Neural crest cell (in vitro differentiated cells): ENCODE measurements around the gene SYNDIG1L. TPM values are rescaled to one million over a fixed set of nuclear protein-coding genes. Genes with fewer than 3 reads are reported as not detected.
"Not testable (repeated sequence)": the region's sequence is repeated elsewhere in the genome, so short reads cannot be mapped to it uniquely, and the experiment has no call there.

Source experiments
- DNase-seq: peaks from one replicate; pipeline ENCODE4 v3.0.0; 2021; ENCODE audit warnings: low read depth, mixed read lengths, low spot score
- H3K27ac Mint-ChIP-seq: one replicate; pipeline ENCODE4 v1.8.0; 2021; ENCODE audit warnings: mild to moderate bottlenecking, mixed read lengths; ENCODE audit not compliant: unreplicated experiment
- H3K27me3 Mint-ChIP-seq: 2 replicates; pipeline ENCODE4 v1.8.0; 2021; ENCODE audit warnings: low read depth, mild to moderate bottlenecking, mixed read lengths
- H3K36me3 Mint-ChIP-seq: 2 replicates; pipeline ENCODE4 v1.8.0; 2021; ENCODE audit warnings: low read depth, mild to moderate bottlenecking, mixed read lengths
- H3K4me1 Mint-ChIP-seq: 2 replicates; pipeline ENCODE4 v1.8.0; 2021; ENCODE audit warnings: mixed read lengths
- H3K4me3 Mint-ChIP-seq: one replicate; pipeline ENCODE4 v1.8.0; 2021; ENCODE audit warnings: mild to moderate bottlenecking, mixed read lengths
- H3K9me3 Mint-ChIP-seq: 2 replicates; pipeline ENCODE4 v1.8.0; 2021; ENCODE audit warnings: mixed read lengths
- CTCF ChIP-seq: fragments of 200-600 bp; sonication (generic); conservative IDR thresholded peaks from 2 replicates; pipeline ENCODE4 v1.5.0; 2021; ENCODE audit warnings: antibody characterized with exemption, mild to moderate bottlenecking
- total RNA-seq: library from RNA; stranded (reverse); gene quantifications from 2 replicates; pipeline ENCODE4 v1.2.1, GENCODE V29; 2021

The SYNDIG1L gene
- total RNA-seq, 1 donor from 2014 or later: not detected

- Mint-ChIP-seq H3K9me3 (no peaks in the 10 kb centered on the region), H3K27ac (peak overlapping the region; percentile 8), H3K36me3 (no peaks in the 10 kb centered on the region), H3K4me3 (no peak overlapping the region), H3K27me3 (peaks cover 19% of the 10 kb centered on the region), H3K4me1 (peaks cover 27% of the 10 kb centered on the region)
- no peak for DNase-seq
- TF ChIP-seq CTCF: no peak
Observed at GRCh38 chr14:74400031-74400685, 25.9 kb downstream of the SYNDIG1L start.

GRCh38 chr14:74395094-74395493 is 30.9 kb downstream of the SYNDIG1L start:
- Mint-ChIP-seq H3K4me1 (peaks cover 7% of the 10 kb centered on the region), H3K36me3 (no peaks in the 10 kb centered on the region), H3K9me3 (no peaks in the 10 kb centered on the region), H3K27me3 (peaks cover 16% of the 10 kb centered on the region), H3K27ac (peak overlapping the region; percentile 15), H3K4me3 (no peak overlapping the region)
- DNase-seq: no peak
- TF ChIP-seq CTCF: no peak

- Mint-ChIP-seq H3K27me3 (peaks cover 14% of the 10 kb centered on the region), H3K9me3 (no peaks in the 10 kb centered on the region), H3K36me3 (no peaks in the 10 kb centered on the region), H3K27ac (no peak overlapping the region), H3K4me3 (no peak overlapping the region), H3K4me1 (peaks cover 9% of the 10 kb centered on the region)
- no peak for DNase-seq
- no peak for TF ChIP-seq CTCF
Observed at GRCh38 chr14:74394549-74394948, 31.5 kb downstream of the SYNDIG1L start.

GRCh38 chr14:74392616-74393570 is 33.1 kb downstream of the SYNDIG1L start:
- H3K4me1 Mint-ChIP-seq: peaks cover 12% of the 10 kb centered on the region
- no peak for DNase-seq
- H3K27me3 Mint-ChIP-seq: peaks cover 10% of the 10 kb centered on the region
- no peak for TF ChIP-seq CTCF
- H3K36me3 Mint-ChIP-seq: no peaks in the 10 kb centered on the region
- no peaks in the 10 kb centered on the region for H3K9me3 Mint-ChIP-seq
- H3K4me3 Mint-ChIP-seq: no peak overlapping the region
- no peak overlapping the region for H3K27ac Mint-ChIP-seq

- no peak overlapping the region for H3K4me3 Mint-ChIP-seq
- no peaks in the 10 kb centered on the region for H3K36me3 Mint-ChIP-seq
- no peak for DNase-seq
- no peak for TF ChIP-seq CTCF
- no peak overlapping the region for H3K27ac Mint-ChIP-seq
- H3K27me3 Mint-ChIP-seq: peaks cover 5% of the 10 kb centered on the region
- peaks cover 12% of the 10 kb centered on the region for H3K4me1 Mint-ChIP-seq
- no peaks in the 10 kb centered on the region for H3K9me3 Mint-ChIP-seq
Observed at GRCh38 chr14:74391479-74391878, 34.5 kb downstream of the SYNDIG1L start.

- not testable (repeated sequence) for H3K9me3 Mint-ChIP-seq, H3K4me3 Mint-ChIP-seq, DNase-seq, H3K36me3 Mint-ChIP-seq, H3K27me3 Mint-ChIP-seq, H3K27ac Mint-ChIP-seq
- H3K4me1 Mint-ChIP-seq: peaks cover 12% of the 10 kb centered on the region
Observed at GRCh38 chr14:74390505-74390904, 35.5 kb downstream of the SYNDIG1L start.
